ENCODE data around the gene TMEM125.

Gene TMEM125

DNA sequence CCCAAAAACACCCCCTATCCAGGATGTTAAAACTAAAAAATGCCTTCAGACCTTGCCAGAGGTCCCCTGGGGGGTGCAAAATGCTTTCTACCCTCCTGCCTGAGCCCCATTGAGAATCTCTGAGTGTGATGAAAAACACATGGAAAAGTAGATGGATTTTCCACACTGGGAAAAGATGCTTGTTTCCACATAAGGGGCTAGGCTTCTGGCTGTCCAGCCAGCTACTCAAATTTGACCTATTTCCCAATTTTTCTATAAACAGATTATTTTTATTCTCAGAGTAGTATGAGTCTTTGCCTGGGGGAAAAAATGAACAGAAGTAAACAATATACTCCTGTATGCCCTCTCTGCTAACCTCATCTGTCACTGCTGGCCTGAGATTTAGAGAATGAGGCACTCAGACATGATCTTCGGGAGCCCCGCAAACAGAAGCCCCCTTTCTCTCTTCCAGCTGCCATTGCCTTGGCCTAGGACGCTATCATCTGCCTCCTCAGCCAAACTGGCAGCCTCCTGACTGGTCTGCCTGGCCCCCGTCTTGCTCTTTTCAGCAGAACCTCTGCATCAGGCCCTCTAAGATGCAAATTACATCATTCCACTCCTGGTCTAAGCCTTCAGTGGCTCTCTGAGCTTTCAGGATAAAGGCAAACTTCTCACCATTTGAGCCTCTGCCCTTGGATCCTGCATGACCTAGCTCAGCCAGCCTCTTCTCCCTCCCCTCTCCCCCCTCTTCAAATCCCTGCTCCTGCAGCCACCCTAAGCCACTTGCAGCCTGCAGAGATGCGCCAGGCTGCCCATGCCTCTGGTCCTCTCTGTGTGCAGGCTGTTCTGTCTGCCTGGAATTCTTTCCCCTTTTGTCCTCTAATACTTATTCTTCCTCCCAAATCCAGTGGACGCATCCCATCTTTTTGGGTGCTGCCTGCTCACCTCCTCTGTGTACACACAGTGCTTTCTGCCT lies 39.7 kb upstream of the TMEM125 start:
- Histone ChIP-seq H3K27ac (ENCODE audit: low read depth, low read length) (no peak overlapping the region), H3K79me2 (ENCODE audit: control insufficient read depth, low read length) (no peaks in the 10 kb centered on the region), H3F3A (ENCODE audit: control insufficient read depth, insufficient read depth) (no peaks in the 10 kb centered on the region), H3K9me2 (replicated peaks; ENCODE audit: control insufficient read depth, low read length) (no peaks in the 10 kb centered on the region), H3K4me3 (ENCODE audit: low read length) (no peak overlapping the region), H4K20me1 (ENCODE audit: control insufficient read depth, insufficient read depth, low read depth, low read length) (no peaks in the 10 kb centered on the region), H3K27me3 (ENCODE audit: control insufficient read depth, low read length) (no peaks in the 10 kb centered on the region), H3K36me3 (ENCODE audit: control insufficient read depth, low read length) (no peaks in the 10 kb centered on the region), H3K9me3 (ENCODE audit: control insufficient read depth, insufficient read depth, low read length) (no peaks in the 10 kb centered on the region), H3K4me1 (ENCODE audit: control insufficient read depth, low read length) (peaks cover 5% of the 10 kb centered on the region), H3K4me2 (ENCODE audit: low read length) (no peak overlapping the region)
- TF ChIP-seq EZH2phosphoT487 (IDR thresholded peaks at IDR 0.05; ENCODE audit: borderline replicate concordance, low read length): no peak
- TF ChIP-seq, protein P1, sequence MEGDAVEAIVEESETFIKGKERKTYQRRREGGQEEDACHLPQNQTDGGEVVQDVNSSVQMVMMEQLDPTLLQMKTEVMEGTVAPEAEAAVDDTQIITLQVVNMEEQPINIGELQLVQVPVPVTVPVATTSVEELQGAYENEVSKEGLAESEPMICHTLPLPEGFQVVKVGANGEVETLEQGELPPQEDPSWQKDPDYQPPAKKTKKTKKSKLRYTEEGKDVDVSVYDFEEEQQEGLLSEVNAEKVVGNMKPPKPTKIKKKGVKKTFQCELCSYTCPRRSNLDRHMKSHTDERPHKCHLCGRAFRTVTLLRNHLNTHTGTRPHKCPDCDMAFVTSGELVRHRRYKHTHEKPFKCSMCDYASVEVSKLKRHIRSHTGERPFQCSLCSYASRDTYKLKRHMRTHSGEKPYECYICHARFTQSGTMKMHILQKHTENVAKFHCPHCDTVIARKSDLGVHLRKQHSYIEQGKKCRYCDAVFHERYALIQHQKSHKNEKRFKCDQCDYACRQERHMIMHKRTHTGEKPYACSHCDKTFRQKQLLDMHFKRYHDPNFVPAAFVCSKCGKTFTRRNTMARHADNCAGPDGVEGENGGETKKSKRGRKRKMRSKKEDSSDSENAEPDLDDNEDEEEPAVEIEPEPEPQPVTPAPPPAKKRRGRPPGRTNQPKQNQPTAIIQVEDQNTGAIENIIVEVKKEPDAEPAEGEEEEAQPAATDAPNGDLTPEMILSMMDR (IDR thresholded peaks at IDR 0.05; ENCODE audit: low read depth, low read length, poor library complexity, severe bottlenecking): no peak

DNA sequence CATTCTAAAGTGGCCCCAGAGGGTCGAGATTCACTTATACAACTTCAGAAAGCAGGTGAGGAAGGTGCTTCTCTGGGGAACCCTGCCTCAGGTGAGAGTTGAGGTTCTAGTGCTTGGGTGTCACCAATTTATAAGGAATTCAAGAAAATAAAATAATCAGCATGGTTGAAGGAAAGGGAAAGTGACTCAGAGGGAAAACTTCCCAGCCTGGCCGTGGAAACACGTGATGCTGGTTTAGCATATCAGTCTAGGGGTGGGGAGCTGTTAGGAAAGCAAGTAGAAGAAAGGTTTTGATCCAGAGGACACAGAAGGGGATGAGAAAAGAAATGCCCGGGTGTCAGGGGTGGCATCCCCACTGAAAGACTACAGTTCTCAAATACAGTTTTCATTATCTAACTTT lies 37.7 kb upstream of the TMEM125 start:
- Histone ChIP-seq H3K27ac (ENCODE audit: low read depth, low read length) (no peak overlapping the region), H3K4me2 (ENCODE audit: low read length) (no peak overlapping the region), H3K79me2 (ENCODE audit: control insufficient read depth, low read length) (no peaks in the 10 kb centered on the region), H3K27me3 (ENCODE audit: control insufficient read depth, low read length) (no peaks in the 10 kb centered on the region), H4K20me1 (ENCODE audit: control insufficient read depth, insufficient read depth, low read depth, low read length) (no peaks in the 10 kb centered on the region), H3K36me3 (ENCODE audit: control insufficient read depth, low read length) (no peaks in the 10 kb centered on the region), H3K4me1 (ENCODE audit: control insufficient read depth, low read length) (no peaks in the 10 kb centered on the region), H3K9me3 (ENCODE audit: control insufficient read depth, insufficient read depth, low read length) (no peaks in the 10 kb centered on the region), H3K9me2 (replicated peaks; ENCODE audit: control insufficient read depth, low read length) (no peaks in the 10 kb centered on the region), H3K4me3 (ENCODE audit: low read length) (no peak overlapping the region), H3F3A (ENCODE audit: control insufficient read depth, insufficient read depth) (no peaks in the 10 kb centered on the region)
- TF ChIP-seq EZH2phosphoT487 (IDR thresholded peaks at IDR 0.05; ENCODE audit: borderline replicate concordance, low read length): no peak
- TF ChIP-seq, protein P1 (IDR thresholded peaks at IDR 0.05; ENCODE audit: low read depth, low read length, poor library complexity, severe bottlenecking): no peak

DNA sequence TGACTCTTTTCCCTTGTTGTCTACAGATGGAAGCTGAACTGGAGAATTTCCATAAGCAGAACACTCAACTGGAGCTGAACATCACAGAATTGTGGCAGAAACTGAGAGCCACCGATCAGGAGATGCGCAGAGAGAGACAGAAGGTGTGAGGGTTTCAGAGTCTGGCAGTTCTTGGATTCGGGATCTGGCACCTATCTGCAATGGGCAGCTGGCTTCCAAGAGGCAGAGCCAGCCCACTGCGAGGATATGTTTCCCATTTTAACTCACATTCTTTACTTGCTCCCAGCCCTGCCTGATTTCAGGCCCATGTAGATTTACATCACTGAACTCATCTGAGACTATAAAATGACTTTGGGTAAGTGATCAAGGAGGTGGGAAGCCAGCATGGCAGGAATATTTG lies 37.3 kb upstream of the TMEM125 start:
- no peak overlapping the region for H3K4me2 ChIP-seq (ENCODE audit: low read length)
- no peak overlapping the region for H3K27ac ChIP-seq (ENCODE audit: low read depth, low read length)
- no peaks in the 10 kb centered on the region for H3F3A ChIP-seq (ENCODE audit: control insufficient read depth, insufficient read depth)
- H3K4me1 ChIP-seq (ENCODE audit: control insufficient read depth, low read length): no peaks in the 10 kb centered on the region
- no peaks in the 10 kb centered on the region for H3K79me2 ChIP-seq (ENCODE audit: control insufficient read depth, low read length)
- no peaks in the 10 kb centered on the region for H4K20me1 ChIP-seq (ENCODE audit: control insufficient read depth, insufficient read depth, low read depth, low read length)
- H3K27me3 ChIP-seq (ENCODE audit: control insufficient read depth, low read length): no peaks in the 10 kb centered on the region
- no peaks in the 10 kb centered on the region for H3K9me2 ChIP-seq (replicated peaks; ENCODE audit: control insufficient read depth, low read length)
- H3K4me3 ChIP-seq (ENCODE audit: low read length): no peak overlapping the region
- TF ChIP-seq EZH2phosphoT487 (IDR thresholded peaks at IDR 0.05; ENCODE audit: borderline replicate concordance, low read length): no peak
- TF ChIP-seq, protein P1 (IDR thresholded peaks at IDR 0.05; ENCODE audit: low read depth, low read length, poor library complexity, severe bottlenecking): no peak
- H3K9me3 ChIP-seq (ENCODE audit: control insufficient read depth, insufficient read depth, low read length): no peaks in the 10 kb centered on the region
- H3K36me3 ChIP-seq (ENCODE audit: control insufficient read depth, low read length): no peaks in the 10 kb centered on the region
